ENCODE measurements around the gene GP1BB.
"Not testable (repeated sequence)": the region's sequence is repeated elsewhere in the genome, so short reads cannot be mapped to it uniquely, and the experiment has no call there.

GP1BB gene

DNA sequence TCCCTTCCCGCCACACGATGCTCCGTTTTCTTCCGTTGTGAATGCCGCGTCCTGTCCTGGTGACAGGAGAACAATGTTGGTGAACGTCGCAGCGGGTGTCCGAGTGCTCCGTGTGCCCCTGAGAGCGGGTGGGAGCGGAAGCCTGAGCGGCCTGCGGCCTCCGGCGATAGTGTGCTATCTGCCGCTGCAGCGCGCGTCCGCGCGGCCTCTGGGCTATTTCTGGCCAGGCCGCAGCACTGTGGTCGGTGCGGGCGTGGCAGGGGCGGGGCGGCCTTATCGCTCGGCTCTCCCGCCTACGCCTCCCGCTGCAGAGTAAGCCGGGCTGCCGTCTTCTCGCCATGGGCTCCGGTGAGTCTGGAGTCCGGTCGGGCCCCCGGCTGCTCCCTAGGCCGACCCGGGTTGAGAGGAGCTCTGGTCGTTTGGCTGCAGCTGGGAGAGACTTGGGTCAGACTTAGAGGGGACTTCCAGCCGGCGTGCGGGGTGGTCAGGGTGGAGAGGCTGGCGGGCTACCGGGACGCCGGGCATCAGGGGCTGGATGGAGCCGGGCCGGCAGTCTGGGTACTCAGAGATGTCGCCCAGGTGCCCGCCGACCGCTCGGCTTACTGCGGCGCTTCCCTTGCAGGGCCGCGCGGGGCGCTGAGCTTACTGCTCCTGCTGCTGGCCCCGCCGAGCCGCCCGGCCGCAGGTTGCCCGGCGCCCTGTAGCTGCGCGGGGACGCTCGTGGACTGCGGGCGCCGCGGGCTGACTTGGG lies at the start of gene GP1BB:
Gene GP1BB (plus strand): TSS at position 308 of the 751 bp plus-strand sequence. CDS start 31 bp downstream, at position 339.
- H3K27me3 Mint-ChIP-seq = peaks cover 82% of the 10 kb centered on the region
- no peak within 1 kb of the TSS for H3K4me3 Mint-ChIP-seq
- peak; percentile 43 for DNase-seq
- no peak within 1 kb of the TSS for H3K27ac Mint-ChIP-seq
- H3K36me3 Mint-ChIP-seq = no peaks in the 10 kb centered on the region
- no peaks in the 10 kb centered on the region for H3K9me3 Mint-ChIP-seq
- CTCF ChIA-PET = interaction anchor here (0.7 to 1.4 kb wide), 9 partner anchors 19 to 231 kb away, joined by 3 to 6 read pairs (median 3); no protein-coding TSS in a partner anchor
- H3K4me1 Mint-ChIP-seq = peaks cover 10% of the 10 kb centered on the region

DNA sequence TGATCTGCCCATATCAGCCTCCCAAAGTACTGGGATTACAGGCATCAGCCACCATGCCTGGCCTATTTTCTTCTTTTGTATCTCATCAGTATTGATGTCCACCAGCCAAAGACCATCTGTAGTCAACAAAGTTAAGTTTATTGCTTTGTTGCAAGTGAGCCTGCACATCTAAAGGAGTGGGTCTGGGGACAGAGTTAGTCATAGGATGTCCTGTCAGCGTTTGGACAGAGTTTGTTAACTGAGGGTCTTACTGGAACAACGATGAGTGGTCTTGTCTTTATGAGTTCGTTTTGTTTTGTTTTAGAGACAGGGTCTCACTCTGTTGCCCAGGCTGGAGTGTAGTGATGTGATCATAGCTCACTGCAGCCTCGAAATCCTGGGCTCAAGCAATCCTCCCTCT lies 49.7 kb upstream of the GP1BB start:
- no peak overlapping the region for H3K27ac Mint-ChIP-seq
- H3K4me1 Mint-ChIP-seq = no peaks in the 10 kb centered on the region
- H3K36me3 Mint-ChIP-seq = no peaks in the 10 kb centered on the region
- CTCF ChIA-PET = no interaction called here
- no peaks in the 10 kb centered on the region for H3K9me3 Mint-ChIP-seq
- H3K27me3 Mint-ChIP-seq = peaks cover 25% of the 10 kb centered on the region
- no peak for DNase-seq
- no peak overlapping the region for H3K4me3 Mint-ChIP-seq

DNA sequence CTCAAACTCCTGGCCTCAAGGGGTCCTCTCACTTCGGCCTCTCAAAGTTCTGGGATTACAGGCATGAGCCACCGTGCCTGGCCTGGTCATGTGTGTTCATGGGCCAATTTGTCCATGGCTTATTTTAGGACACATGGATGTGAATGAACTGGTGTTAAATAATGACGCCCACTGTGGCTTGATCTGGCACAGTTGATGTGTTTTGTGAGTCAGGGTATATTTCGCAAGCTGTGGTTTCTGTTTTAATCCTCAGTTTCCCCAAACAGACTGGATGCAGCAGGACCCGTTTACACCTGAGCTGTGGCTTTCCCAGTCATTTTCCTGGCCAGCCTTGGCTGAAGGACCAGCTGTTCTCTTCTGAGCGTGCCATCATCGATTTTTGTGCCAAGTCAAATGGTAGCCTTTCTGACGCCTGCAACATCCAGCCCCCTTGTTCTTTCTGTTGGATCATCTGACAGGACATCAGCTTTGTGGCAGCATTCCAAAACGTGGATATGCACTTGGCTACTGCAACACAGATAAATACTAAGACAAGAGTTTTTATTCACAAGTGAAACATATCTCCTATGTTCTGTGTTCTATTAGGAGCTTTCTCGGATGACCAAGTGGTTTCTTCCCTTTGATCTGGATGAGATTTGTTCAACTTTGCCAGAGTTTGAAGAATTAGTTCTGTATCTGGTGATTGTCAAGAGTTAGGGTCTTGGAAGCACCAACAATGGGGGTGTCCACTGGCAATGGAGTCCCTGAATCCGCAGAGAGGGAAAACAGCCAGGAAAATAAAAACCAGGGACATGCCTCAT lies 49.0 kb upstream of the GP1BB start:
- peaks cover 31% of the 10 kb centered on the region for H3K27me3 Mint-ChIP-seq
- no peak for DNase-seq
- CTCF ChIA-PET = no interaction called here

DNA sequence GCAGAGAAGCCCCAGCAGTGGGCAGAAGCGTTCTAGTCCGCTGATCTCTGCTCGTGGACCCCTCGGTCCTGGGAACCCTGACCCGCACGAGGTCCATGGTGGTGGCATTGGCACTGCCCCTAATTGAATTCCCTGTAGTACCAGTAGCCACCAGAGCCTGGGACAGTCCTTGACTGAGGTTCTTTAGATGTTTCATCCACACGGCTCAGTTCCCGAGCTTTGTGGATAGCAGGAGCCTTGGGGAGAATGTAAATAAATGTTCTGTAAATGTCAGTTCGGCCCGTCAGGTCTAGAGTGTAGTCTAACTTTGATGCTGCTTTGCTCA lies 48.4 kb upstream of the GP1BB start:
- Mint-ChIP-seq H3K27ac (no peak overlapping the region), H3K36me3 (no peaks in the 10 kb centered on the region), H3K4me3 (no peak overlapping the region), H3K27me3 (peaks cover 35% of the 10 kb centered on the region), H3K9me3 (no peaks in the 10 kb centered on the region), H3K4me1 (no peaks in the 10 kb centered on the region)
- no peak for DNase-seq
- CTCF ChIA-PET = no interaction called here

More for the DNA sequence above, 49.0 kb upstream of the GP1BB start:
- H3K27ac Mint-ChIP-seq = no peak overlapping the region
- H3K4me3 Mint-ChIP-seq = no peak overlapping the region
- no peaks in the 10 kb centered on the region for H3K36me3 Mint-ChIP-seq
- H3K9me3 Mint-ChIP-seq = no peaks in the 10 kb centered on the region
- no peaks in the 10 kb centered on the region for H3K4me1 Mint-ChIP-seq

DNA sequence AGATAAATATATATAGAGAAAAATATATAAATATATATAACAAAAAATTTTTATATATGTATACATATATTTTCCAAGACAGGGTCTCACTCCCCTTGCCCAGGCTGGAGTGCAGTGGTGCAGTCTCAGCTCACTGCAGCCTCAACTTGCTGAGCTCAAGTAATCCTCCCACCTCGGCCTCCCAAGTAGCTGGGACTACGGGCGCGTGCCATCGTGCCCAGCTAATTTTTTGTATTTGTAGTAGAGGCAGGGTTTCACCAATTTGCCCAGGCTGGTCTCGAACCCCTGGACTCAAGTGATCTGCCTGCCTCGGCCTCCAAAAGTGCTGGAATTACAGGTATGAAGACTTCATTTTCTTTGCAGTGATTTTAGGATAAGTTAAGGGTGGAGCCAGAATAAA lies 47.9 kb upstream of the GP1BB start:
- Mint-ChIP-seq H3K27me3 (peaks cover 34% of the 10 kb centered on the region), H3K4me3 (no peak overlapping the region), H3K4me1 (no peaks in the 10 kb centered on the region), H3K36me3 (no peaks in the 10 kb centered on the region), H3K27ac (no peak overlapping the region), H3K9me3 (no peaks in the 10 kb centered on the region)
- DNase-seq = no peak
- CTCF ChIA-PET = interaction anchor here (1.0 kb wide), 1 partner anchor 46 kb away, joined by 3 read pairs; no protein-coding TSS in a partner anchor

DNA sequence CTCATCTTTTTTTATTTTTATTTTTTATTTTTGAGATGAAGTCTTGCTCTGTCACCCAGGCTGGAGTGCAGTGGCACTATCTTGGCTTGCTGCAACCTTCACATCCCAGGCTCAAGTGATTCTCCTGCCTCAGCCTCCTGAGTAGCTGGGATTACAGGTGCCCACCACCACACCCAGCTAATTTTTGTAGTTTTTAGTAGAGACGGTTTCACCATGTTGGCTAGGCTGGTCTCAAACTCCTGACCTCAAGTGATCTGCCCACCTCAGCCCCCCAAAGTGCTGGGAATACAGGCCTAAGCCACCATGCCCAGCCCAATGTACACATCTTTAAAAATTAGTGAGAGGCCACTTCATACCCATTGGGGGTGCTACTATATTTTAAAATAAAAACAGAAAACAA lies 46.9 kb upstream of the GP1BB start:
- H3K4me3 Mint-ChIP-seq, DNase-seq, H3K9me3 Mint-ChIP-seq, H3K4me1 Mint-ChIP-seq, H3K27ac Mint-ChIP-seq, H3K36me3 Mint-ChIP-seq: not testable (repeated sequence)
- peaks cover 39% of the 10 kb centered on the region for H3K27me3 Mint-ChIP-seq
- CTCF ChIA-PET = interaction anchor here (1.0 kb wide), 1 partner anchor 47 kb away, joined by 3 read pairs; no protein-coding TSS in a partner anchor

DNA sequence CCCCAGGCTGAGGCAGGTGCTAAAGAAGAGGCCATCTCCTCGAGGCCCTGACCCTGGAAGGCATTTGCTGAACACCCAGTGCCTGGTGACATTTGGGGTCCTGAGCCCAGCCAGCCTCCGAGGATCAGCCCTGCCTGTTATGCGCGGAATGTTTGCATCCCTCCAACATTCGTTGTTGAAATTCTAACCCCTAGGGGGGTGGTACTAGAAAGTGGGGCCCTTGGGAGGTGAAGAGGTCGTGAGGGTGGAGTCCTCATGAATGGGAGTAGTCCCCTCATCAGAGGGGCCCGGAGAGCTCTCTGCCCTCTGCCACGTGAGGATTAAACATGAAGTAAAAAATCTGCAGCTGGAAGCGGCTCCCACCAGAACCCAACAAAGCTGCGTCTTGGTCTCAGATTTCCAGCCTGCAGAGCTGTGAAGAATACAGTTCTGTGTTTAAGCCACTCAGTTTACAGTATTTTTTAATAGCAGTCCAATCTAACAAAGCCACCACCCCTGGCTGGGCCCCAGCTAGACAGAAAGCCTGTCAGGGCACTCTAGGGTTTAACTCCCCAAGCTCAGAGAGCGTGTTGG lies 44.3 kb upstream of the GP1BB start:
- DNase-seq = no peak
- Mint-ChIP-seq H3K9me3 (no peaks in the 10 kb centered on the region), H3K36me3 (no peaks in the 10 kb centered on the region), H3K4me1 (no peaks in the 10 kb centered on the region), H3K27ac (no peak overlapping the region), H3K4me3 (no peak overlapping the region), H3K27me3 (peaks cover 40% of the 10 kb centered on the region)
- CTCF ChIA-PET = interaction anchor here (0.6 to 2.8 kb wide), 7 partner anchors 11 to 985 kb away, joined by 3 to 11 read pairs (median 3); no protein-coding TSS in a partner anchor

DNA sequence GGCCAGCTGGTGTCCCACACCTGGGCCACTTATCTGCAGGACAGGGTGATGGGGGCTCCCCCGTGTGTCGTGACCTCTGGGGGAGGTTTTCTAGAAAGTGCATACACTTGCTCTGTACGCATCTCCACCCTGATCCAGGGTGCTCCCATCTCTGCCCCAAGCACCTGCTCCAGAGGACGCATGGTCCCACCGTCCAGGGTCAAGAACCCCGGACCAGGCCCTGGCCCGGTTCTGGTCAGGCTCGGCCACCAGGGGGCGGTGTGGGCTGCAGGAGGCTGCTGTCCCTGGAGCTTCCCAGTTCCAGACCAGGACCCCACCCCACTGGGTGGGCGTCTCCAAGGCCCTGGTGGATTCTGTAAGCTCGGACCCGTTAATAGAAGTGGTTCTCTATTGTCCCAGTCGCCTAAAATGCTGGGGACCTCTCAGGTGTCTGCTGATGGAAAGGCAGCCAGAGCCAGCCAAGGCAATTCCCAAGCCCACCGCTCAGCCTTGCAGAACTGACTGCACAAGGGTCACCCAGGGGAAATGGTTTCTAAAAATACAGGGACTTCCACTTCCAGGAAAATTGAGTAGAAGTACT lies 43.7 kb upstream of the GP1BB start:
- DNase-seq = peak; percentile 51
- H3K4me1 Mint-ChIP-seq = no peaks in the 10 kb centered on the region
- no peaks in the 10 kb centered on the region for H3K9me3 Mint-ChIP-seq
- H3K36me3 Mint-ChIP-seq = no peaks in the 10 kb centered on the region
- no peak overlapping the region for H3K4me3 Mint-ChIP-seq
- no peak overlapping the region for H3K27ac Mint-ChIP-seq
- CTCF ChIA-PET = interaction anchor here (0.6 to 2.8 kb wide), 8 partner anchors 11 to 984 kb away, joined by 3 to 11 read pairs (median 3); no protein-coding TSS in a partner anchor
- peaks cover 38% of the 10 kb centered on the region for H3K27me3 Mint-ChIP-seq

DNA sequence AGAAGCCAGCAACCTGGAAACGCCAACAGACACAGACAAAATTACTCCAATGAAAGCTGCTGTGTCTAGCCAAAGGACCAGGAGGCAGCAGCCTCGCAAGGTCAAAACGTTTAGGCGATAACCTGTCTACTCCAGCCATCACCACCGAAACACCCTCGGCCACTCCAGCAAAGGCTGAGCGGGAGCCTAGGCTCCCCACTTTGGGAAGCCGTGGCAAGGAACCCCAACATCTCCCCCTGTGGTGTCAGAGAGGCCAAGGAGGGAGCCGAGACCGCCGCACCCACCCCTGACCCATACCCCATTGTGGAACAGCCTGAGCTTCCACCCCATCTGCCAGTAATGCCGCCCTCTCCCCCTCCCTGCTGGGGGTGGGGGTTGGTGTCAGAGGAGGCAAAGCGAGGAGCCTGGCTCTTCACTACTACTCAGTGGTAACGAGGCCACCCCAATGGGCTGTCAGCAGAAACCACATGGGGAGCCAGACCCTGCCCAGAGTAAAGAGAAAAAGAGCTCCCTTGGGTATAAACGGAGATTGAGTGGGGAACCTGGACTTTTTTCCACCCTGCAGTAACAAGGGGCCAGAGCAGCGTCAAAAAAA lies 43.0 kb upstream of the GP1BB start:
- H3K9me3 Mint-ChIP-seq = no peaks in the 10 kb centered on the region
- no peak for DNase-seq
- no peaks in the 10 kb centered on the region for H3K36me3 Mint-ChIP-seq
- H3K4me1 Mint-ChIP-seq = no peaks in the 10 kb centered on the region
- H3K4me3 Mint-ChIP-seq = no peak overlapping the region
- CTCF ChIA-PET = interaction anchor here (1.0 to 2.8 kb wide), 5 partner anchors 10 to 233 kb away, joined by 3 to 11 read pairs (median 4); no protein-coding TSS in a partner anchor
- H3K27me3 Mint-ChIP-seq = peaks cover 38% of the 10 kb centered on the region
- H3K27ac Mint-ChIP-seq = no peak overlapping the region

DNA sequence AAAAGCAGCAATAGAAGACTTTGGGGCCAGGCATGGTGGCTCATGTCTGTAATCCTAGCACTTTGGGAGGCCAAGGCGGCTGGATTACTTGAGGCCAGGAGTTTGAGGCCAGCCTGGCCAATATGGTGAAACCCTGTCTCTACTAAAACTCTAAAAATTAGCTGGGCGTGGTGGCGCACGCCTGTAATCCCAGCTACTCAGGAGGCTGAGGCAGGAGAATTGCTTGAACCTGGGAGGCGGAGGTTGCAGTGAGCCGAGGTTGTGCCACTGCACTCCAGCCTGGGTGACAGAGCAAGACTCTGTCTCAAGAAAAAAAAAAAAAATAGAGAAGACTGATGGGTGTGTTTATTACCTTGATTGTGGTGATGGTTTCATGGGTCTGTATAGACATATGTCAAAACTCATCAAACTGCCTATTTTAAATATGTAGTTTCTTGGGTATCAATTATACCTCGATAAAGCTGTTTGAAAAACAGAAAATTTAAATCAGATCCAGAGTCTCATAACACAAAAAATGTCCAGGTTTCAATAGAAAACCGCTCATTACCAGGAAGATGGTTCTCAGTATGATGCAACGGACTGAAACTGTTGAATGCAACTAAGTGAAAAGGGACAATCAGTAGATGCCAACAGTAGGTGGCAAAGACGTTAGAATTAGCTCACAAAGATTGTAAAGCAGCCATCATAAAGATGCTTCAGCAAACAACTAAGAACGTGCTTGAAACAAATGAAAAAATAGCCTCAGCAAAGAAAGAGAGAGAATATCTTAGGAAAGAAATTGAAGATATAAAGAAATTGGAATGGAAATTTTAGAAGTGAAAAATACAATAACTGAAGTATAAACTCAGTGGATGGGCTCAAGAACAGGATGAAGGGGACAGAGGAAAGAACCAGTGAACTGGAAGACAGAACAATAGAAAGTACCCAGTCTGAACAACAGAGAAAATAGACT lies 42.2 kb upstream of the GP1BB start:
- no peaks in the 10 kb centered on the region for H3K9me3 Mint-ChIP-seq
- DNase-seq = no peak
- H3K36me3 Mint-ChIP-seq = no peaks in the 10 kb centered on the region
- H3K4me3 Mint-ChIP-seq = no peak overlapping the region
- peaks cover 41% of the 10 kb centered on the region for H3K27me3 Mint-ChIP-seq
- H3K27ac Mint-ChIP-seq = no peak overlapping the region
- CTCF ChIA-PET = interaction anchor here (1.6 kb wide), 1 partner anchor 28 kb away, joined by 4 read pairs; no protein-coding TSS in a partner anchor
- no peaks in the 10 kb centered on the region for H3K4me1 Mint-ChIP-seq

DNA sequence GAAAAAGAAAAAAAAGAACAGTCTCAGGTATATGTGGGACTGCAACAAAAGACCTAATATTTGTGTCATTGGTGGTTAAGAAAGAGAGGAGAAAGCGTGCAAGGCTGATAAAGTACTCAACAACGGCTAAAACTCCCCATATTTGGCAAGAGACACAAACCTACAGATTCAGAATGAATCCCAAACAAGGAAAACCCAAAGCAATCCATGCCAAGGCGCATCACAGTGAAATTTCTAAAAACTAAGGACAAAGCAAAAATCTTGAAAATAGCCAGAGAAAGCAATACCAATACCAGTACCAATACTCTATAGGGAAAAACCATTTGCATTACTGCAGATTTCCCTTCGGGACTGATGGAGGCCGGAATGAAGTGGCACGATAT lies 41.5 kb upstream of the GP1BB start:
- Mint-ChIP-seq H3K36me3 (no peaks in the 10 kb centered on the region), H3K4me1 (no peaks in the 10 kb centered on the region), H3K27me3 (peaks cover 41% of the 10 kb centered on the region), H3K9me3 (no peaks in the 10 kb centered on the region), H3K4me3 (no peak overlapping the region), H3K27ac (peak overlapping the region; percentile 42)
- DNase-seq = no peak
- CTCF ChIA-PET = no interaction called here

DNA sequence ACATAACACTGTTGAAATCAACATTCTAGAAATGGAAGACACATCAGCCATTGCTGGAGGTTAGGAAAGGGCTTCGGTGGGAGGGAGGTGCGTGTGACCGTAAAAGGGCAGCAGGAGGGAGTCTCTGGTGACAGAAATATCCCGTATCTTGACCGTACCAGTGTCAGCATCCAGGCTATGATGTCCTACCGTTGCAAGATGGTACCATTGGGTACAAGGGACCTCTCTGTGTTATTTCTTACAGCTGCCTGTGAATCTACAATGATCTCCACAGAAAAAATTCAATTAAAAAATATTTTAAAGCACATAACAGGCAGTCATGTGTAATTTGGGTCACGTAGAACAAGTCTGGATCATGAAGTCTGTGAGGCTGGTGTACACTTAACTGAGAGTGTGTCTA lies 36.4 kb upstream of the GP1BB start:
- Mint-ChIP-seq H3K4me3 (no peak overlapping the region), H3K9me3 (no peaks in the 10 kb centered on the region), H3K27ac (no peak overlapping the region), H3K4me1 (no peaks in the 10 kb centered on the region), H3K27me3 (peaks cover 50% of the 10 kb centered on the region), H3K36me3 (no peaks in the 10 kb centered on the region)
- CTCF ChIA-PET = no interaction called here
- DNase-seq = no peak
